CD14-positive monocyte (primary cell): Measurements from ENCODE around the gene SLCO2B1. TPM values are rescaled to one million over a fixed set of nuclear protein-coding genes. Genes with fewer than 3 reads are reported as not detected.

Experiments used
- DNase-seq, 3 donors: peaks; one replicate each; pipeline ENCODE4 v3.0.0-alpha.2; 2011 to 2022
- H2AFZ ChIP-seq: 2 replicates; pipeline ENCODE4 v1.6.0; 2012; ENCODE audit warnings: mild to moderate bottlenecking, low read depth, low read length, inconsistent platforms; ENCODE audit not compliant: insufficient read depth, poor library complexity, severe bottlenecking
- H3K27ac ChIP-seq, 2 donors: 1 replicate in 1 of 2; 2 replicates in 1 of 2; pipeline ENCODE4 v1.5.1; 2012 to 2013; ENCODE audit warnings: low read length in 2 of 2, control low read depth in 1 of 2, inconsistent platforms in 1 of 2, low read depth in 1 of 2, mild to moderate bottlenecking in 1 of 2
- H3K27me3 ChIP-seq, 2 donors: one replicate each; pipeline versions ENCODE4 v1.6.0 to v1.6.1; 2011 to 2013; ENCODE audit warnings: low read length in 2 of 2; ENCODE audit not compliant: control insufficient read depth in 2 of 2, insufficient read depth in 2 of 2
- H3K36me3 ChIP-seq, 2 donors: replicated peaks in 1 of 2; 1 replicate in 1 of 2; 2 replicates in 1 of 2; pipeline versions ENCODE4 v1.5.1 to v1.6.1; 2012 to 2013; ENCODE audit warnings: low read length in 2 of 2, control low read depth in 1 of 2, inconsistent platforms in 1 of 2, mild to moderate bottlenecking in 1 of 2; ENCODE audit not compliant: insufficient read depth in 2 of 2, control insufficient read depth in 1 of 2
- H3K4me1 ChIP-seq, 2 donors: 1 replicate in 1 of 2; 2 replicates in 1 of 2; pipeline versions ENCODE4 v1.5.1 to v1.6.1; 2012 to 2013; ENCODE audit warnings: low read length in 2 of 2, control low read depth in 1 of 2, inconsistent platforms in 1 of 2, mild to moderate bottlenecking in 1 of 2, moderate library complexity in 1 of 2; ENCODE audit not compliant: insufficient read depth in 2 of 2, control insufficient read depth in 1 of 2
- H3K4me2 ChIP-seq: replicated peaks from 2 replicates; pipeline ENCODE3; 2012; ENCODE audit warnings: low read length, moderate library complexity, mild to moderate bottlenecking; ENCODE audit not compliant: poor library complexity, severe bottlenecking; ENCODE audit errors: extremely low read depth
- H3K4me3 ChIP-seq, 3 experiments: fragments of 200-600 bp in 1 of 3; sonication (generic) in 1 of 3; replicated peaks in 1 of 3; 1 replicate in 2 of 3; 2 replicates in 1 of 3; pipeline ENCODE4 v1.5.1; 2011 to 2013; ENCODE audit warnings: low read length in 3 of 3, mild to moderate bottlenecking in 3 of 3, control low read depth in 2 of 3, low read depth in 2 of 3, inconsistent platforms in 1 of 3, moderate library complexity in 1 of 3
- H3K79me2 ChIP-seq: 2 replicates; pipeline ENCODE4 v1.6.0; 2012; ENCODE audit warnings: mild to moderate bottlenecking, control low read depth, inconsistent platforms, low read length, moderate library complexity; ENCODE audit not compliant: insufficient read depth
- H3K9ac ChIP-seq: 2 replicates; pipeline ENCODE4 v1.6.0; 2017; ENCODE audit warnings: low read length, mild to moderate bottlenecking; ENCODE audit not compliant: insufficient read depth, poor library complexity, severe bottlenecking
- H3K9me3 ChIP-seq, 2 donors: replicated peaks in 1 of 2; 1 replicate in 1 of 2; 2 replicates in 1 of 2; pipeline versions ENCODE4 v1.5.1 to v1.6.1; 2012 to 2013; ENCODE audit warnings: low read length in 2 of 2, control low read depth in 1 of 2; ENCODE audit not compliant: control insufficient read depth in 1 of 2, insufficient read depth in 1 of 2
- H4K20me1 ChIP-seq: 2 replicates; pipeline ENCODE4 v1.6.0; 2012; ENCODE audit warnings: mild to moderate bottlenecking, low read length, control low read depth, moderate library complexity; ENCODE audit not compliant: insufficient read depth
- H3K27ac Mint-ChIP-seq, 7 donors: one replicate each; pipeline ENCODE4 v1.8.0; 2020; ENCODE audit warnings: mild to moderate bottlenecking in 7 of 7, mixed read lengths in 7 of 7, moderate library complexity in 6 of 7, inconsistent platforms in 2 of 7
- H3K27me3 Mint-ChIP-seq, 3 donors: one replicate each; pipeline ENCODE4 v1.8.0; 2021 to 2022; ENCODE audit warnings: low read depth in 3 of 3, mild to moderate bottlenecking in 3 of 3, mixed read lengths in 3 of 3, moderate library complexity in 3 of 3, inconsistent platforms in 1 of 3
- H3K36me3 Mint-ChIP-seq, 2 donors: one replicate each; pipeline ENCODE4 v1.8.0; 2020; ENCODE audit warnings: mixed read lengths in 2 of 2, inconsistent platforms in 1 of 2, mild to moderate bottlenecking in 1 of 2
- H3K4me1 Mint-ChIP-seq: one replicate; pipeline ENCODE4 v1.8.0; 2020; ENCODE audit warnings: mild to moderate bottlenecking, mixed read lengths
- H3K4me3 Mint-ChIP-seq, 2 donors: one replicate each; pipeline ENCODE4 v1.8.0; 2020; ENCODE audit warnings: mild to moderate bottlenecking in 2 of 2, mixed read lengths in 2 of 2, moderate library complexity in 1 of 2
- H3K9me3 Mint-ChIP-seq, 7 donors: one replicate each; pipeline ENCODE4 v1.8.0; 2020 to 2022; ENCODE audit warnings: mixed read lengths in 7 of 7, mild to moderate bottlenecking in 6 of 7, moderate library complexity in 6 of 7, inconsistent platforms in 2 of 7
- CTCF ChIP-seq: fragments of 200-600 bp; IDR thresholded peaks from one replicate; pipeline ENCODE4 v1.8.0; 2022; ENCODE audit warnings: antibody characterized with exemption, mild to moderate bottlenecking
- WGBS: methylation state at CpG from one replicate; pipeline ENCODE4 v1.1.5; 2013; ENCODE audit warnings: missing lambda C conversion rate; ENCODE audit not compliant: insufficient coverage; 5-methylcytosine and 5-hydroxymethylcytosine counted together
- intact Hi-C, 2 donors: fragments of 100-400 bp; cut with micrococcal nuclease; formaldehyde crosslinking; loops; one replicate each; pipeline versions ENCODE4 v1.15.0 to v1.15.1; 2023
- polyA plus RNA-seq, 3 donors: library from polyadenylated mRNA; depleted of rRNA in 1 of 3; unstranded in 2 of 3; stranded (reverse) in 1 of 3; fragments of 300-500 nt in 2 of 3; fragments of >200 nt in 1 of 3; fragmentation: Illumina TruSeq in 2 of 3; gene quantifications; 1 replicate in 2 of 3; 2 replicates in 1 of 3; pipeline ENCODE4 v1.2.3, GENCODE V29; 2012 to 2021

The SLCO2B1 gene
- polyA plus RNA-seq, 3 donors: 0.13 to 0.47 TPM; not detected in 1

DNA sequence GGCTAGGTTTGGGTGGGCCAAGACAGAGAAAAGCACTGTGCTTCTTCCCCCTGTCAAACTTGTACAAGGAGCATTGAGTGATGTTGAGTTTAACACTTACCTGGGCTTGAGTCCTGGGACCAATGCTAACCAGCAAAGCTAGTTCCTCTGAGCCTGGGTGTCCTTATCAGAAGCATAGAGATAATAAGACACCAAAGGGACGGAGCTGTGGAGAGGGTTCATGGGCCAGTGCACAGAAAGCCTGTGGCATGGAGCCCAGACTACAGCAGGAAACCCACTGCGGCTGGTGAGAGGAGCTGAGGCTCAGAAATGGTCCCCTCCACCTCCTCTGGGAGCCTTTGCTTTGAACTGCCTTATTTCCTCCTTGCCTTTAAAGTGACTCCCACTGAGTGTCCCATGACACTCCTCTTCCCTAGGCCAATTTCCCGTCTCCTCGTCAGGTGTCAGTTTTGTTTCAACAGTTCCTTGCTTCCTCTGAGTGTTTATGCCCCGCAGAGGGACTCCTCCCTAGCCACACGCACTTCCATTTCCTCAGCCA is 9.4 kb downstream of the SLCO2B1 start:
- H3K4me2 ChIP-seq: no peak overlapping the region
- no peaks in the 10 kb centered on the region for H3K79me2 ChIP-seq
- no peaks in the 10 kb centered on the region for H3K4me1 ChIP-seq
- no peak overlapping the region for H2AFZ ChIP-seq
- H3K27me3 Mint-ChIP-seq: peaks cover 2 to 16% (median 13%) of the 10 kb centered on the region in 3 donors
- H3K4me3 ChIP-seq: no peak overlapping the region
- H3K27ac Mint-ChIP-seq: no peak overlapping the region
- H3K36me3 ChIP-seq: no peaks in the 10 kb centered on the region
- peaks cover 0 to 10% (median 2%) of the 10 kb centered on the region in 7 donors for H3K9me3 Mint-ChIP-seq
- TF ChIP-seq CTCF: no peak
- intact Hi-C loops: no loop called here
- DNase-seq: no peak
- H3K27ac ChIP-seq: no peak overlapping the region
- H3K9ac ChIP-seq: no peak overlapping the region
- H3K27me3 ChIP-seq: no peaks in the 10 kb centered on the region
- no peaks in the 10 kb centered on the region for H3K9me3 ChIP-seq
- H3K4me1 Mint-ChIP-seq: peaks cover 2% of the 10 kb centered on the region
- H3K36me3 Mint-ChIP-seq: no peaks in the 10 kb centered on the region
- H4K20me1 ChIP-seq: no peaks in the 10 kb centered on the region
- H3K4me3 Mint-ChIP-seq: no peak overlapping the region
- WGBS: 71% methylated on average over 4 of the region's 6 CpGs

GRCh38 chr11:75160880-75161279 is 10.0 kb downstream of the SLCO2B1 start:
- Histone ChIP-seq H3K4me3 (no peak overlapping the region), H3K27me3 (no peaks in the 10 kb centered on the region), H2AFZ (no peak overlapping the region), H3K9ac (no peak overlapping the region), H3K27ac (no peak overlapping the region), H3K36me3 (no peaks in the 10 kb centered on the region), H3K79me2 (no peaks in the 10 kb centered on the region), H3K4me1 (no peaks in the 10 kb centered on the region), H4K20me1 (no peaks in the 10 kb centered on the region), H3K4me2 (no peak overlapping the region), H3K9me3 (no peaks in the 10 kb centered on the region)
- peaks cover 0 to 10% (median 2%) of the 10 kb centered on the region in 7 donors for H3K9me3 Mint-ChIP-seq
- no peaks in the 10 kb centered on the region for H3K36me3 Mint-ChIP-seq
- H3K27me3 Mint-ChIP-seq: peaks cover 2 to 16% (median 13%) of the 10 kb centered on the region in 3 donors
- H3K4me1 Mint-ChIP-seq: peaks cover 2% of the 10 kb centered on the region
- no CpG with 5 or more reads among the region's 1 CpG for WGBS
- no peak for TF ChIP-seq CTCF
- no peak overlapping the region for H3K27ac Mint-ChIP-seq
- H3K4me3 Mint-ChIP-seq: no peak overlapping the region
- intact Hi-C loops: no loop called here
- DNase-seq: no peak
